ENCODE results near the gene GPR89A. TPM values are rescaled to one million over a fixed set of nuclear protein-coding genes. Genes with fewer than 3 reads are reported as not detected.

The GPR89A gene
- total RNA-seq, 1 experiment from 2014 or later, result 26.7 TPM

DNA sequence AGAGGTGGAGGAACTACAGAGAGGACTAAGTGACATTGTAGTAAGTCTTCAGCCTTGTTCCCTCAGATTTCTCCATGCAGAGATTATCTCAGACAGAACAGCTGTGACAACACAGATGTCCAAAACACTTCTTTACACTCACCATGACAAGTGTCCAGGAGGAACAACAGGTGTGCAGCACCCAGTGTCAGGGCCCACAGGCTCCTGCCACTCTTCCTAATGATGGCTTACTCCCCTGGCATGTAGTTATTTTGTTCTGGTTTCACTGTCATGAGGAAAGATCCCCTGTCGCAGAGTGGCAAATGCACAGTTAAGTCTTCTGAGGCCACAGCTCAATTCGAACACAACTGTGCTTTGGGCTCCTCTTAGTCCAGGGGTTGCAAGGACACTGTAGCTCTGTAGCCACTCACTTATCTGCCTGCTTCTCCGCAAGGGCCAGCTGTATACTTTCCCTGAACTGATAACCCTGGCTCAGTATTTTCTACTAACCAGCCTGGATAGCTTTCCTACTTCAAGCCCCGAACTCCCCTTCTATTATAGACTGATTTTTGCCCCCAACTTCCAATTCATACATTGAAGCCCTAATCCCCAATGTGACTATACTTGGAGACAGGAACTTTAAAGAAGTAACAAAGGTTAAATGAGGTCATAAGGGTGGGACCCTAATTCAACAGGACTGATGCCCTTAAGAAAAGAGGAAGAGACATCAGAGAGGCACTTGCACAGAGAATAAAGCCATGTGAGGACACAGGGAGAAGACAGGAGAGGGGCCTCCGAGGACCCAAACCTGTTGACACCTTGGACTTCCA, 88.2 kb downstream of the GPR89A start:
- no peak for DNase-seq

DNA sequence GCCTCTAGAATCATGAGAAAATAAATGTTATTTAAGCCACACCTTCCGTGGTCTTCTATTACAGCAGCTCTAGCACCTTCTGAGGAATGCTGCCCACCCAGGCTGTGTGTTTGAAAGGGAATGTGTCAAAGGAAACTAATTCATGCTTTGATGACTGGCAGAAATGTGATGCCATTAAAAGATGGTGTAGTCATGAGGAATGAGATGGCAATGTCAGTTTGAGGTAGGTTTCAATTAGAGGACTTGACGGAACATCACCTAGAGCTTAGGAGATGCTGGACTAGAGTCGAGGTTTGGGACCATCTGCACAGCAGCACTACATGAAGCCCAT, 88.8 kb downstream of the GPR89A start:
- Histone ChIP-seq H3K27me3 (ENCODE audit: control insufficient read depth, insufficient read depth, low read length) (no peaks in the 10 kb centered on the region; the same call in 1 of the 2 replicates), H3K36me3 (replicated peaks; ENCODE audit: control insufficient read depth, insufficient read depth, low read length) (no peaks in the 10 kb centered on the region), H3K4me3 (ENCODE audit: insufficient read depth, low read depth, low read length) (no peak overlapping the region)
- no peak for DNase-seq

More for the DNA sequence above, 88.2 kb downstream of the GPR89A start:
- Histone ChIP-seq H3K36me3 (replicated peaks; ENCODE audit: control insufficient read depth, insufficient read depth, low read length) (no peaks in the 10 kb centered on the region), H3K4me3 (ENCODE audit: insufficient read depth, low read depth, low read length) (no peak overlapping the region), H3K27me3 (ENCODE audit: control insufficient read depth, insufficient read depth, low read length) (no peaks in the 10 kb centered on the region; the same call in 1 of the 2 replicates)

DNA sequence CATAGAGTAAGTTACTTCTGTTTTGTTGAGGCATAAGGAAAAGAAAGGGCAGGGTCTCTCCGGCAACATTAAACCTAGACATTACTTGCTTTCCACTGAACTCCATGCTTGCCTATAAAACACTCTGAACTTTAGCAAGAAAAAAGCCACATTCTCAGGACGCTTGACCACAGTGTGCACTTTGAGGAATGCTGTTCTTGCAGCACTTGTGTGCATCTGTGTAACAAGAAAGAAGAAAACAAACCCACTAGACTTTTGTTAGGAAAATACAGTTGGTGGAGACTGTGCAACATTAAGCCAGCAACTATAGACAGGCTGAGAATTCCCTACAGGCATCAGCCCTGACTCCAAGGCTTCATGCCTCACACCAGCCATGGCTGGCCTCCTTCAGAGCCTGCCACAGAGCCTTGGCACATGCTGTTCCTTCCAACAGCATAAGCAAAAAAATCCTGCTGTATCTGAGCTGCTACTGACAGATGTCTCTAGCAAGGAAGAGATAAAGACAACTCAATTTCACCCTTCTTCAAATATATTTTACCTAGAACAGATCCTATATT, 93.6 kb downstream of the GPR89A start:
- H3K4me3 ChIP-seq (ENCODE audit: insufficient read depth, low read depth, low read length), result no peak overlapping the region
- H3K27me3 ChIP-seq (ENCODE audit: control insufficient read depth, insufficient read depth, low read length), result no peaks in the 10 kb centered on the region; the same call in 1 of the 2 replicates
- no peak for DNase-seq
- H3K36me3 ChIP-seq (replicated peaks; ENCODE audit: control insufficient read depth, insufficient read depth, low read length), result no peaks in the 10 kb centered on the region

DNA sequence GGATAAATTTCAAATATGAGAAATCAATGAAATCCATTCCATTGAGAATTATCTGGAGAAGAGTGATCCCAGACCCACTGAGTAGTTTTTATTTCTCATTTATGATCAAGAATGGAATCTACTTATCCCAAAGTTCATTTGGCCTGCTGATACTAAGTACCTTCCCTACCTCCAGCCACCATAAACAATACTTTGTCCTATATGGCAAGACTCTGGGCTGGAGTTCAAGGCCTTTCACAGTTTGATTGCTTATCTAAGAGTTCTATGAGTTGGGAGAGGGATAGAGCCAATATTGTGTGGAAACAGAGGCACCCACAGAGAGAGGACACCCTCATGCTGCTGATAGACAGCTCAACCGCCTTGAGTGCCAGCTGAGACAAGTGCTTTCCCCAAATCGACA, 94.3 kb downstream of the GPR89A start:
- Histone ChIP-seq H3K27me3 (ENCODE audit: control insufficient read depth, insufficient read depth, low read length) (no peaks in the 10 kb centered on the region; the same call in 1 of the 2 replicates), H3K36me3 (replicated peaks; ENCODE audit: control insufficient read depth, insufficient read depth, low read length) (no peaks in the 10 kb centered on the region), H3K4me3 (ENCODE audit: insufficient read depth, low read depth, low read length) (no peak overlapping the region)
- DNase-seq, result no peak

DNA sequence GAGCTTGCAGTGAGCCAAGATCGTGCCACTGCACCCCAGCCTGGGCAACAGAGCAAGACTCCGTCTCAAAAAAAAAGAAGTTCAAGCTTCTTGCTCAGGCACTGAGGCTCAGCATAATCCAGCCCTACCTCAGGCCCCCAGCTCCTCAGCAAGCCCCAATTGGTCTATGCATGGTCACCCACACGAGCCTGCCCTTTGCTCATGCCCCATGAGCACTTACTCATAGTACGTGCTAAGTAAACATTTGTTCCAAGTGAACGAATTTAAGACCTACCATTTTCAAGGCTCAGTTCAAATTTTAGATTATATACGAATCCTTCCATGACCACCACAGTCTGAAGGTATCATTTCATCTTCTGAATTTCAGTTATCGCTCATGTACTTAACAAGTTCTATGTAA, 95.0 kb downstream of the GPR89A start:
- Histone ChIP-seq H3K36me3 (replicated peaks; ENCODE audit: control insufficient read depth, insufficient read depth, low read length) (no peaks in the 10 kb centered on the region), H3K4me3 (ENCODE audit: insufficient read depth, low read depth, low read length) (no peak overlapping the region), H3K27me3 (ENCODE audit: control insufficient read depth, insufficient read depth, low read length) (no peaks in the 10 kb centered on the region; the same call in 1 of the 2 replicates)
- no peak for DNase-seq

DNA sequence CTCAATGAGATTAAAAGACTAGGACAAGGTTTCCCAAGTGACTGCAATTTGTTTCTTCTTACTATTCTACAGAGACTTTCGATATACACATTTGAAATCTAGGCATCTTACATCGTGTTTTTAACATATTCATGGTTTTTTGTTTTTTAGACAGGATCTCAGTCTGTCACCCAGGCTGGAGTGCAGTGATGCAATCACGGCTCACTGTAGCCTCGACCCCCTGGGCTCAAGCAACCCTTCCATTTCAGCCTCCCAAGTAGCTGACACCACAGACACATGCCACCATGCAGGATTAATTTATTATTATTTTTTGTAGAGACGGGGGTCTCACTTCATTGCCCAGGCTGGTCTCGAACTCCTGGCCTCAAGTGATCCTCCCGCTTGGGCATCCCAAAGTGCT, 97.8 kb downstream of the GPR89A start:
- no peaks in the 10 kb centered on the region for H3K36me3 ChIP-seq (replicated peaks; ENCODE audit: control insufficient read depth, insufficient read depth, low read length)
- H3K27me3 ChIP-seq (ENCODE audit: control insufficient read depth, insufficient read depth, low read length), result no peaks in the 10 kb centered on the region
- no peak for DNase-seq
- no peak overlapping the region for H3K4me3 ChIP-seq (ENCODE audit: insufficient read depth, low read depth, low read length)

DNA sequence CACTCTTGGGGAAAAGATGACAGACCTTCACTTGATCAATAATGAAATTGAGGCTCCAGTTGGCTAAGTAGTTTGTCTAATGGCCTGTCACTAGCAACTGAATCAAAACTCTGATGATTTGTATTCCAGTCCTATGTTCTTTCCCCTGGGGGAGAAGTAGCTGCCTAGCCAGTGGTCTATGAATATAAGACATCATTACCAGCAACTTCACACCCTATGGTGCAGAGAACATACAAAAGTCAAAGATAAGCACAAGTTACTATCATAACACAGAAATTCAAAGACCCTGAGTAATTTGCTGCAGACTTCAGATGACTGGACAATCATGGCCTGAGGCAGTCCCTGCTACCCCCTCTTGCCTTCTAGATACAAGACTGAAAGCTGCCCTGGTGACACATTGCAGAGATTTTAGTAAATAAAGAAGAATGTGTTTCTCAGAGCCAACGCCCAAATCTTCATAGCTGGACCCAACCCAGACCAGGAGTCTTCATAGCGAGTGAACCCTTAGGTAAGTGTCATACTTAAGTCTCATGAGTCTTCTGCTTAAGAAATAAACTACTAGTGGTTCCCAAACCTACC, 98.4 kb downstream of the GPR89A start:
- Histone ChIP-seq H3K4me3 (ENCODE audit: insufficient read depth, low read depth, low read length) (no peak overlapping the region; the same call in 1 of the 2 replicates), H3K27me3 (ENCODE audit: control insufficient read depth, insufficient read depth, low read length) (no peaks in the 10 kb centered on the region), H3K36me3 (replicated peaks; ENCODE audit: control insufficient read depth, insufficient read depth, low read length) (no peaks in the 10 kb centered on the region)
- DNase-seq, result no peak

DNA sequence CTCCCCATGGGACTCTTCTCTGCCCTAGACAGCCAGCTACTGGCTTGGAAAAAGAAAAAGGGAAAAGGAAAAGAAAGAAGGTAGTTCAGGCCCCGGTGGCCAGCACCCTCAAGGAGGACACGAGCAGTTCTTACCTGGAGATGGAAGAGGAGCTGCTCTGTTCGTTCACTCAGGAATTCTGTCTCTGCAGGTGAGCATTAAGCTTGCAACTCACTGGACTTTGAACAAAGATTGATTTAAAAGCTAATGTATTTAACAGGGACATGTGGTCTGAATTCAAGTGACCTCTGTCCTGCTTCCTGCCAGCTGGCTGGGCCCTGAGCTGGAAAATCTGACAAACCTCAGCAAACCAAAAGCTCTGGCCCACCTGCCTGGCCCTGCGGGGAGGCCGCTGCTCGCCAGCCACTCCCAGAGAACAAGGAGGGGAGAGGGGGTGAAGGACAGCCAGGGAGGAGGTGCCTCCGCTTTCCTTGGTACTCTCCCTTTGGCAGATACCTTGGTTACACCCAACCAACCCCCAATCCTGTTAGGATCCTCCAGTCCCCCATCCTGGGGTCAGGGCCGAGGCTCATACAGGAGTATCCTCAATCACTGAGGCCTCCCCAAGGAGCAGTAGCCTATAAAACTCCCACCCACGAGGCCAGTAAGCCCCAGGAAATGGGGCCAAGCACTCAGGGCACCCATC, 99.5 kb downstream of the GPR89A start, which contains the start of gene PDZK1:
Gene PDZK1, minus strand, starts transcription at position 186 of the 685 bp plus-strand sequence. CDS start 19,347 bp downstream, outside the sequence.
- H3K4me3 ChIP-seq (ENCODE audit: insufficient read depth, low read depth, low read length), result peak within 1 kb of the TSS; percentile 5; the same call in 1 of the 2 replicates
- H3K27me3 ChIP-seq (ENCODE audit: control insufficient read depth, insufficient read depth, low read length), result no peaks in the 10 kb centered on the region
- peak; percentile 58 for DNase-seq
- H3K36me3 ChIP-seq (replicated peaks; ENCODE audit: control insufficient read depth, insufficient read depth, low read length), result no peaks in the 10 kb centered on the region

DNA sequence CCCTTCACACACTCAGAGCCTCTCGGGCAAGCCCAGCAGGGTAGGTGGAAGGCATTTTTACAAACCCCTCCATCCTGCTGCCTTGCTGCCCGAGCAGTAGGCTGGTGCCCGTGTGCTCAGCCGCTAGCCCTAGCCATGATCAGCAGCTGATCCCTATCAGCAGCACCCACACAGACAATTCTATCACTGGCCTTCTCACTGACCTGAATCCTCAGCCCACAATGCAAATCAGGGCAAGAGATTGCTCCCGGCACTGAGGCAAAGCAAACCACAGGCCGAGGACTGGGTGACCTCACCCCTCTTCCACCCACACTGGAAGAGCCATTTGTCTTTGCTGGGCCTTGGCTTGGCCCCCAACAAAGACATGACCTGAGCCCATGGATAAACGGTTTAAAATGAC, 100.3 kb downstream of the GPR89A start:
- H3K27me3 ChIP-seq (ENCODE audit: control insufficient read depth, insufficient read depth, low read length), result no peaks in the 10 kb centered on the region
- DNase-seq, result no peak
- H3K4me3 ChIP-seq (ENCODE audit: insufficient read depth, low read depth, low read length), result no peak overlapping the region
- H3K36me3 ChIP-seq (replicated peaks; ENCODE audit: control insufficient read depth, insufficient read depth, low read length), result no peaks in the 10 kb centered on the region

DNA sequence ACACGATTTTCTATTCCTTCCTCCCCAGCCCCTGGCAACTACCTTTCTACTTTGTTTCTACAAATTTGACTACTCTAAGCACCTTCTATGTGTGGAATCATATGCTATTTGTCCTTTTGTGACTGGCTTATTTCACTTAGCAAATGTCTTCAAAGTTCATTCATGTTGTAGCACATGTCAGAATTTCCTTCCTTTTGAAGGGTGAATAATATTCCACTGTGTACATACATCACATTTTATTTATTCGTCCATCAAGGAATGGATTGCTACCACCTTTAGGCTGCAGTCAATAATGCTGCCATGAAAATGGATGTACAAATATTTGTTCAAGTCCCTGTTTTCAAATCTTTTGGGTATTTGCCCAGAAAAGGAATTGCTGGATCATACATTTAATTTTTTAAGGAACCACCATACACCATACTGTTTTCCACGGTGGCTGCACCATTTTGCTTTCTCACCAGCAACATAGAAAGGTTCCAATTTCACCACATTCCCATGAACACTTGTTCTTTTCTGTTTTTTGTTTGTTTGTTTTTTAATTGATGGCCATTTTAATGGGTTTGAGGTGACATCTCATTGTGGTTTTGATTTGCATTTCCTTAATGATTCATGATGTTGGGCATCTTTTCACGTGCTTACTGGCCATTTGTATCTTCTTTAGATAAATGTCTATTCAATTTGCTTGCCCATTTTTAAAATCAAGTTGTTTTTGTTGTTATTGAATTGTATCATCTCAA, 102.7 kb downstream of the GPR89A start:
- DNase-seq, result no peak
- Histone ChIP-seq H3K36me3 (replicated peaks; ENCODE audit: control insufficient read depth, insufficient read depth, low read length) (no peaks in the 10 kb centered on the region), H3K4me3 (ENCODE audit: insufficient read depth, low read depth, low read length) (no peak overlapping the region)

DNA sequence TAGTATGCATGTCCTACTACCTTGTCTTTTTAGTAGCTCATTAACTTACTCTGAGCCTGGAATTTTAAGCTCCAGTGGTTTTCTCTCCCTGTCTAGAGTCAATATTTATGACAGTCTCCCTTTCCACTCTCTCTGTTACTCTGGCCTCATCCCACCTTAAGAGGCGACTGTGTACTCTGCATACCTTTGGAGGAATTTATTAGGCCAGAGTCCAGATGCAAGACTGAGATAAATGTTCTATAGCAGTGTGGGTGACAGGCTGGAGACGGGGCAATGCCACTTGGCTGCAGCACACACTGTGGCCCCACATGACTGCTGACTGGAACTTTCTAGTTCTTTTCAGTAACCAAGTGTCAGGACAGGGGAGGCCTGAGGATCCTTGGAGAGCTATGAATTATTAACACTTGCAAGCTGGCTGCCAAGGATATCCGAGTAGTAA, 103.4 kb downstream of the GPR89A start:
- DNase-seq, result no peak
- Histone ChIP-seq H3K4me3 (ENCODE audit: insufficient read depth, low read depth, low read length) (no peak overlapping the region), H3K36me3 (replicated peaks; ENCODE audit: control insufficient read depth, insufficient read depth, low read length) (no peaks in the 10 kb centered on the region), H3K27me3 (ENCODE audit: control insufficient read depth, insufficient read depth, low read length) (no peaks in the 10 kb centered on the region)

More for the DNA sequence above, 102.7 kb downstream of the GPR89A start:
- H3K27me3 ChIP-seq (ENCODE audit: control insufficient read depth, insufficient read depth, low read length), result no peaks in the 10 kb centered on the region

DNA sequence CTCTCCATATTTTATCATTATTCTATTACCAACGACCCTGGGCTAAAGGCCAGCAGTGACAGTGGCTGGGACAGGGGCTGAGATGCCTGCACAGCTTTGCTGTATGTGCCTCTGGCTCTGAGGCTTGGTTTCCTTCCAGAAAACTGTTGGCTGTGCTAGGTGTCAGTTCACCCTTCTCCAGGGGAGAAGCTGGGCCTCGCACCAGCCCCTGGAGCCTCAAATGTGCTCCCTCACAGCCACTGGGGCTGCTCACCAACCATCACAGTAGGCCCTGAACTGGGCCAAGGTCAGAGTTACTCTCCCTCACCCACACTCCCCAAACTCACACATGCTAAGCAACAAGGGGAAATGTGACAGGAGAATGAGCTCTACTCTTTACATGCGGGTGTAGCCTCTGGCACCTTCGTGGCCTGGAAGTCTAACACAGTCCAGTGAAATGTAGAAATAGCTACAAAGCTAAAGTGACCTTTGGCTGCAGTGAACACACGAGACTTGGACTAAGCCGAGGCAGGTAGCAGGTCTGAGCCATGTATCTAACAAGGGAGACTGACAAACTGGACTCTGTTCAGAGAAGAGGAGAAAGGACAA, 106.8 kb downstream of the GPR89A start:
- H3K27me3 ChIP-seq (ENCODE audit: control insufficient read depth, insufficient read depth, low read length), result no peaks in the 10 kb centered on the region
- no peaks in the 10 kb centered on the region for H3K36me3 ChIP-seq (replicated peaks; ENCODE audit: control insufficient read depth, insufficient read depth, low read length)
- no peak for DNase-seq
- H3K4me3 ChIP-seq (ENCODE audit: insufficient read depth, low read depth, low read length), result no peak overlapping the region

DNA sequence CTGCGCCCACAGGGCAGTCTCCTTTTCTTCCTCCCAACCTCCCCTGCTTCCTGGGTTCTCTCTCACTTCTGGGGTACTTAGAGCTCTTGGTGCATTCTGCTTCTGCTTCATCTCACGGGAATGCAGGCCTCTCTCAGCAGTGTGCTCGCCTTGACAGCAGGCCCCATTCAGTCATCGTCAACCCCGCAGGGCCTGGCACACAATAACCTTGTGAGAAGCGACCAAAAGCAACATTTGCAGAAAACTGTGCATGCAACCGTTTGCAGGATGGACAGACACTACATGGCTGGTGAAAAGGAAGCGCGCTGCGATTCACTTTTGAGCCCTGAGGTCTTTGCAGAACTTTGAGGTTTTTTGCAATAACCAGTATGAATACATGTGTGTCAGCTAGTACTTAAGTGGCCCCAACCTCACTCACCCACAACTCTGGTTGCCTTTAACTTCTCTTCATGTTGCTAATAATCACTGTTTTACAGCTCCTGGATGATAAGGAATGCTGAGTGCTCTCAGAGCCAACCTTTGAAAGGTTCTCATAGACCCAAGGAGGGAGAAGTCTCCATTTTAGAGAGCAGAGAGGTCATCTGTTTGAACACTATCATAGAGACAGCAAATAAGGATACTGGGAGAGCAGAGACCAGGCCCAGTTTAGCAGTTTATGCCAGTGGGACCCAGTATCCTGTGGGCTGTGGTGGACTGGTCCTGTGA, 109.0 kb downstream of the GPR89A start:
- H3K4me3 ChIP-seq (ENCODE audit: insufficient read depth, low read depth, low read length), result no peak overlapping the region
- DNase-seq, result no peak
- peaks cover 6% of the 10 kb centered on the region; the same call in 1 of the 2 replicates for H3K27me3 ChIP-seq (ENCODE audit: control insufficient read depth, insufficient read depth, low read length)
- no peaks in the 10 kb centered on the region for H3K36me3 ChIP-seq (replicated peaks; ENCODE audit: control insufficient read depth, insufficient read depth, low read length)

All from H7 (cell line).